Measurements from ENCODE around the gene ANK3. TPM values are rescaled to one million over a fixed set of nuclear protein-coding genes. Genes with fewer than 3 reads are reported as not detected.

The ANK3 gene
- total RNA-seq, 2 experiments from 2014 or later, result 60.5 to 61.9 TPM

- no peaks in the 10 kb centered on the region for H3K27me3 Mint-ChIP-seq
- DNase-seq (no peak), ATAC-seq (ENCODE audit: poor library complexity) (no peak)
- Histone ChIP-seq H3K4me3 (ENCODE audit: low read length) (no peak overlapping the region), H3K4me1 (ENCODE audit: insufficient read depth, low read length) (no peaks in the 10 kb centered on the region), H3K27ac (ENCODE audit: low read depth in 1 of 2, low read length in 2 of 2) (no peak overlapping the region), H3K36me3 (ENCODE audit: insufficient read depth, low read length) (no peaks in the 10 kb centered on the region), H3K27me3 (ENCODE audit: control insufficient read depth in 1 of 2, insufficient read depth in 2 of 2, low read length in 2 of 2) (no peaks in the 10 kb centered on the region), H3K9me3 (ENCODE audit: control insufficient read depth in 1 of 2, insufficient read depth in 1 of 2, low read length in 2 of 2) (no peaks in the 10 kb centered on the region)
- ChIA-PET CTCF (no interaction called here), POLR2A (no interaction called here)
- peaks cover 21% of the 10 kb centered on the region for H3K4me1 Mint-ChIP-seq (ENCODE audit: low read depth)
- H3K4me3 Mint-ChIP-seq, result no peak overlapping the region
- no peaks in the 10 kb centered on the region for H3K9me3 Mint-ChIP-seq
- no peak overlapping the region for H3K27ac Mint-ChIP-seq
- H3K36me3 Mint-ChIP-seq (ENCODE audit: low read depth), result peaks cover 7% of the 10 kb centered on the region
- TF ChIP-seq, protein P1, sequence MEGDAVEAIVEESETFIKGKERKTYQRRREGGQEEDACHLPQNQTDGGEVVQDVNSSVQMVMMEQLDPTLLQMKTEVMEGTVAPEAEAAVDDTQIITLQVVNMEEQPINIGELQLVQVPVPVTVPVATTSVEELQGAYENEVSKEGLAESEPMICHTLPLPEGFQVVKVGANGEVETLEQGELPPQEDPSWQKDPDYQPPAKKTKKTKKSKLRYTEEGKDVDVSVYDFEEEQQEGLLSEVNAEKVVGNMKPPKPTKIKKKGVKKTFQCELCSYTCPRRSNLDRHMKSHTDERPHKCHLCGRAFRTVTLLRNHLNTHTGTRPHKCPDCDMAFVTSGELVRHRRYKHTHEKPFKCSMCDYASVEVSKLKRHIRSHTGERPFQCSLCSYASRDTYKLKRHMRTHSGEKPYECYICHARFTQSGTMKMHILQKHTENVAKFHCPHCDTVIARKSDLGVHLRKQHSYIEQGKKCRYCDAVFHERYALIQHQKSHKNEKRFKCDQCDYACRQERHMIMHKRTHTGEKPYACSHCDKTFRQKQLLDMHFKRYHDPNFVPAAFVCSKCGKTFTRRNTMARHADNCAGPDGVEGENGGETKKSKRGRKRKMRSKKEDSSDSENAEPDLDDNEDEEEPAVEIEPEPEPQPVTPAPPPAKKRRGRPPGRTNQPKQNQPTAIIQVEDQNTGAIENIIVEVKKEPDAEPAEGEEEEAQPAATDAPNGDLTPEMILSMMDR (IDR thresholded peaks at IDR 0.05), result no peak
- intact Hi-C loops (cut with DNase I, micrococcal nuclease), result no loop called here
These were observed 48.7 kb downstream of the ANK3 start for GRCh38 chr10:60340973-60341372.

DNA sequence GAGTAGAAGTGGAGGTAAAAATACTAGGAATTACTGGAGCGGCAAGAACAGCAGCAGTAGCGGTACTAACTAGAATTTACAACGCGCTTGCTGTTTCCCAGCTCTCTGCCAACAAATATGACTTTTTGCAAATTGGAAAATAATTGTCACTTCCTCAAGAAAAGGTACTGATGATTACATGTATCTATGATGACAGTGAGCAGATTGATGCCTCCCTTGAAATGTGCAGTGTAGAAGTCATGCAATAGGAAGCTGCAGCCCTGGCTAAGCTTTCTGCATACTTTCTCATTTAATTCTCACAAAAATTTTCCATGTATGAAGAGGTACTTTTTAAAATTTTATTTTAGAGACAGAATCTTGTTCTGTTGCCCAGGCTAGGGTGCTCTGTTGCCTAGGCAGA, 49.9 kb downstream of the ANK3 start:
- ATAC-seq (ENCODE audit: poor library complexity), result no peak
- ChIA-PET POLR2A (interaction anchor here (0.7 kb wide), 1 partner anchor 10 kb away, joined by 3 read pairs; no protein-coding TSS in a partner anchor), CTCF (no interaction called here)
- Histone ChIP-seq H3K4me1 (ENCODE audit: insufficient read depth, low read length) (no peaks in the 10 kb centered on the region), H3K27me3 (ENCODE audit: control insufficient read depth in 1 of 2, insufficient read depth in 2 of 2, low read length in 2 of 2) (no peaks in the 10 kb centered on the region), H3K36me3 (ENCODE audit: insufficient read depth, low read length) (no peaks in the 10 kb centered on the region), H3K4me3 (ENCODE audit: low read length) (no peak overlapping the region), H3K9me3 (ENCODE audit: control insufficient read depth in 1 of 2, insufficient read depth in 1 of 2, low read length in 2 of 2) (no peaks in the 10 kb centered on the region), H3K27ac (ENCODE audit: low read depth in 1 of 2, low read length in 2 of 2) (no peak overlapping the region)
- no peaks in the 10 kb centered on the region for H3K27me3 Mint-ChIP-seq
- intact Hi-C loops (cut with DNase I, micrococcal nuclease), result no loop called here
- H3K4me3 Mint-ChIP-seq, result no peak overlapping the region
- no peak for DNase-seq
- no peak overlapping the region for H3K27ac Mint-ChIP-seq
- H3K36me3 Mint-ChIP-seq (ENCODE audit: low read depth), result peaks cover 7% of the 10 kb centered on the region
- H3K4me1 Mint-ChIP-seq (ENCODE audit: low read depth), result peaks cover 21% of the 10 kb centered on the region
- no peaks in the 10 kb centered on the region for H3K9me3 Mint-ChIP-seq
- TF ChIP-seq, protein P1 (IDR thresholded peaks at IDR 0.05), result no peak

DNA sequence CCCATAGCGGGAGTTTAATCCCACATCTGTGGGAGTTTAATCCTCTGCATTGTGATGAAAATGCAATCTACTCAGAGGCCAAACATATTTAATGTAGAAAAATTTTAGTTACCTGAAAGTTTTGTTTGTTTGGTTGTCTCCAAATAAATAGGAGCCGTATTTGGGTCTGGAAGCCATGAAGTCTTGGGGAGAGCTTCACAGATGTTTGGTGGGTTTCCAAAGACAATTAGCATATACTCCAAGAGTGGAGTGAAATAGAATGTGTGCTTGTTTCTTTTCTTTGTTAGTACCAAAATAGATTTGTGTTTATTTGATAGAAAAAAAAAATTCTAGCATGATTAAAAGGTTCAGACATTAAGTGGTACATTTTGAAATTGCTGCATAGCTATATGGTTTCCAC, 50.9 kb downstream of the ANK3 start:
- TF ChIP-seq, protein P1 (IDR thresholded peaks at IDR 0.05), result no peak
- Mint-ChIP-seq H3K27ac (no peak overlapping the region), H3K36me3 (ENCODE audit: low read depth) (peaks cover 7% of the 10 kb centered on the region), H3K9me3 (no peaks in the 10 kb centered on the region), H3K4me1 (ENCODE audit: low read depth) (peaks cover 16% of the 10 kb centered on the region), H3K4me3 (no peak overlapping the region), H3K27me3 (no peaks in the 10 kb centered on the region)
- POLR2A ChIA-PET, result no interaction called here
- Histone ChIP-seq H3K27ac (ENCODE audit: low read depth in 1 of 2, low read length in 2 of 2) (no peak overlapping the region), H3K9me3 (ENCODE audit: control insufficient read depth in 1 of 2, insufficient read depth in 1 of 2, low read length in 2 of 2) (no peaks in the 10 kb centered on the region), H3K27me3 (ENCODE audit: control insufficient read depth in 1 of 2, insufficient read depth in 2 of 2, low read length in 2 of 2) (no peaks in the 10 kb centered on the region), H3K4me3 (ENCODE audit: low read length) (no peak overlapping the region), H3K4me1 (ENCODE audit: insufficient read depth, low read length) (no peaks in the 10 kb centered on the region), H3K36me3 (ENCODE audit: insufficient read depth, low read length) (no peaks in the 10 kb centered on the region)
- DNase-seq (no peak), ATAC-seq (ENCODE audit: poor library complexity) (no peak)
- intact Hi-C loops (cut with DNase I, micrococcal nuclease), result no loop called here
- CTCF ChIA-PET, result no interaction called here
